Cerebellar nuclear complex (tissue), 1 donor: ENCODE results near the gene EXOC6B.

Experiments
- DNase-seq, 2 experiments: peaks; one replicate each; lab custom pipeline; 2025; lab: John Stamatoyannopoulos, UW

The EXOC6B gene

DNA sequence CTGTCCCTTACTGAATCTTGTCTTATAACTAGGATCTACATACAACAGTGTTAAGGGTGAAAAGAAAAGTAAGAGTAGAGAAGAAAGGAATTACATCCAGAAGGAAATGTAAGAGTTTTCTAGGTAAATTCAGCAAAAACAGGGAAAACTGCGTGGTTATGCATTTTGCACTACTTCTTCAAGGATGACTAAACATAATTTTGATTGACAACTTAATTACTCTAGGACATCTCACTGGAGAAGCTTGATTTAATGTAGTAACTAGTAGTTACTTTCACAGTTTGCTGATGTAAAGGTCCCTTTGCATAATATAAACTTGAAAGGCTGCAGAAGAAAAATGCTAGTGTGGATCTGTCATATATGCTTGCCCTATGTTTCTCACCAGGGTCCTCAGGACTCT lies 464.8 kb downstream of the EXOC6B start:
- no peak for DNase-seq

DNA sequence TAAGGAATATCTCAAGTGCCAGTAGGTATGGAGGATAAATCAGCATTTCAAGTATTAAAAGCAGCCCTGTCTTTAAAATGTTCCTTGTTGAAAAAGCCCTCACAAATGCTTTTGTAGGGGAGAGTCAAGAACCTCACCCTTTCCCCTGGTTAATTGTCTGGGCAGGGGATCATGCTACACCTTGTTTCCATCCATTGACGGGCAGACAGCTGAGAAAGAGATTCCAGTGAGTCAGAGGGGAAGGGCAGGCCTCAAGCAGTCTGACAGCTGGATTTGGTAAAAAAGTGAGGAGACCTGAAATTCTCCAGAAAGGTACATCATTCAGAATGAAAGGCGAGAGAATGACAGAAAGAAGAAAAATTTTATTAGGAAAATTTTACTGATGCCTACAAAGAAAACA lies 475.0 kb downstream of the EXOC6B start:
- DNase-seq, result no peak

DNA sequence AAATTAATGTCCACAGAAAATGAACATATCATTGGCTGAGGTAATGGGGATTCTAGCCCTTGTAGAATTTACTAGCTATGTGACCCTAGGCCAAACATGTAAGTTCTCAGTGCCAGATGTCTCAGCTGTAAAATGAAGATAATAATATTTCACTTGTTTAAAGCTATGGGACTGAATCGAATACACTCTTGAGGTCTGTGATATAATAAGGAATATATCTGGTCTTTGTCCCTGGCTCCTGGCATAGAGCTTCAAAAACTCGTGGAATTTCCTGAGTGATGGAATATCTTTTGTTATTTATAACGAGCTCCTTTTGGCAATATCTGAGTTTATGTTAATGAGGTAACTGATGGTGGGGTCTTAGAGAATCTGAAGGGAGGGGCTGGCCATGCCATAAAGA lies 476.8 kb downstream of the EXOC6B start:
- no peak for DNase-seq

DNA sequence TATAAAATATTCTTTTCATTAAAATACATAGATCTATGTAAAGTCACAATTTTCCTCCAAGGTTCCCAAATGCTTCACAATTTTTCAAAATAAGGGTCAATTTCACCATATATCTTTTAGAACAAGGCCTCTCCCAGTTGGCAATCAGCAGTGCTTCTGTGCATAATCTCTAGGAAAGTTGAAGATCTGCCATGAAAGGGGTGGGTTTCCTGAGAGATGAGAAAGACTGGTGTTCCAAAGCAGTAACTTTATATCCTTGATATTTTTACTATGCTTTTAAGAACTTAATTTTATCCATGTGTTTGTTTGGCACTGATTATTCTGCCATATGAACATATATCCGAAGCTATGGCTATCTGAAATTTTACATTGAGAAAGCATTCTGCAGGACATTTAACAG lies 478.8 kb downstream of the EXOC6B start:
- no peak for DNase-seq

DNA sequence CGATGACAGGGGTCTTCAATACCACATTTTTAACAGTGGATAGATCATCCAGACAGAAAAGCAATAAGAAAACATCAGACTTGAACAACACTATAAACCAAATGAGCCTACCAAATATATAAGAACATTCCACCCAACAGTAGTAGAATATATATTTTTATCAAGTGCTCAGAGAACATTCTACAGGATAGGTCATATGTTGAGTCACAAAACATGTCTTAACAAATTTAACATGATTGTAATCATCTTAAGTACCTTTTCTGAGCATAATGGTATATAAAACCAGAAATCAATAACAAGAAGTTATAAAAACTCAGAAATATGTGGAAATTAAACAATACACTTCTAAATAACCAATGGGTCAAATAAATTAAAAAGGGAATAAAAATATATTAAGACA lies 484.2 kb downstream of the EXOC6B start:
- DNase-seq, result no peak

DNA sequence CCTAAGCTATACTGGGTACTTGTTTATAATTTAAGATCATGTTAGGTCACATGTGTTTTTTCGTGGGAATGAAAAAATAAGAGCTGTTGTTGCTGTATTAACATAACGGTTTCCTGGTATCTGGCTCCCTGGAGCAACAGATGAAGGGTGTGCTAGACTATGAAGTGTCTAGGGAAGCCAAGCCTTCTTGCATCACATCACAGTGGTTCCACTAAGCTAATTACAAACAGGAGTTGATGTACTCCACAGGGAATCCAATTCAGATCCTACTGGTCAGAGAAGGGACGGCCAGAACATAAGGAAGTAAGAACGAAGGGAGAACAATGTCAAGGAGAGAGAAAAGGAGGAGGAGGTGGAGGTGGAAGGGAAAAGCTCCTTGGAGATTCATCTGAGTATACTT lies 485.2 kb downstream of the EXOC6B start:
- no peak for DNase-seq

DNA sequence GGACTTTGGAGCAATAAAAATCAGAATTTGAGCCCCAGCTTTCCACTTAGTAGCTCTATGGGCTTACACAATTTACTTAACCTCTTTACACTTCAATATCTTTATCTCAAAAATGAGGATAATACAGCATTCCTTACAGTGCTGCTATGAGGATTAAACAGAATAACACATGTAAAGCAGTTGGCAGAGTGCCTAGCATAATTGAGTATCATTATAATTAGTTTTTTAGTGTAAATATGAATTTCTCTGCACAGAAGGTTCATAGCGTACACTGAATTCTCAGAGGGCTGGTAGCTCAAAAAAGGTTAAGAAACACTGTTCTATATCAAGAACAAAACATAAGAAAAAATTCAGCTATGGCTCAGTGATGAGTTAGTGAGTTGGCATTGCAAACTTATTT lies 487.8 kb downstream of the EXOC6B start:
- DNase-seq, result no peak

DNA sequence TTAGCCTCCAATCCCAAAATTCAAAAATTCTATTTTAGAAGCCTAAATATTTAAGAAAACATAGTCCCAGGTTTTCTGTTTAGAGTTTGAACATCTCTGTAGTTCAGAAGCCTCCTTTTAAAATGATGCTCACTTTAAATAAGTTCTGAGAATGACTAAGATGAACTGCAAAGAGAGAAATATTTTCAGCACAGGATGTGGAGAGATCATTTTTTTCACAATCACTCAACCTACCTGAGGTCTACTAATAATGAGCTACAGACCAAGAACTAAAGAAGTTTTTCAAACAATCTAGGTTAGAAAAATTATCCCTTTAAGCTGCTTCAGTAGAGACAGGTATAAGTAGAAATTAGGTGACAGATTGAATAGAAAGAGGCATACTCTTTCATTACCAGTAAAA lies 493.1 kb downstream of the EXOC6B start:
- DNase-seq, result no peak

DNA sequence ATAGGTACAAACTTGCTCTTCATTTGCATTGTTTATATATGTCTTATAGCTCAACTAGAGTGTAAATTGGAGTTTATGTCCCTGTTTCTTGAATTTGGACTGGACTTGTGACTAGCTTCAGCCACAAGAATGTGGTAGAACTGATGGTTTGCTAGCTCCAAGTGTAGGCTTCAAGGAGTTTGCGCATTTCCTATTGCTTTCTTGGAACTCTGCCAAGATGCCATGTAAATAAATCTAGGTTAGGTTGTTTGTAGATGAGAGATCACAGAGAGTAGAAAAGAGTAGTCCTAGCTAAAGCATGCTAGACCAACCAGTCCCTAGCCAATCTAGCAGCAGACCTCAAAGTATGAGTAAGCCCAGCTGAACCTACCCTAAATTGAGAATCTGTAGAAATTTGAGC lies 495.2 kb downstream of the EXOC6B start:
- no peak for DNase-seq

DNA sequence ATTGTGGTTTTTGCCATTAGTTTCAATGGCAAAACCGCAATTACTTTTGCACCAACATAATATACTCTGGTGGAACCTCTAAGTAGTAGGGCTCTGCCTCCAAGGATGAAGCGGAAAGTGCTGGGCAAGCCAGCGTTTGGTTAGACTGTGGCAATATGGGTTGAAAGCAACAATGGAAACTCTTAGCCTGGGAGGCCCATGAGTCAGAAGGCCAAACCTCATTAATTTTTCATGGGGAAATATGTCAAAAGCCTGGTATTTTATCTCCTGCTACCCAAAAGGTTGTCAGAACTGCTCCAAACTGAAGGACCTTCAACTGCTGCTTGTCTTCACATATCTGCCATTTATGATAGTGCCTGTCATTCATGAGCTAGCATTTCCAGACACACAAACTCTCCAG lies 499.1 kb downstream of the EXOC6B start:
- no peak for DNase-seq

DNA sequence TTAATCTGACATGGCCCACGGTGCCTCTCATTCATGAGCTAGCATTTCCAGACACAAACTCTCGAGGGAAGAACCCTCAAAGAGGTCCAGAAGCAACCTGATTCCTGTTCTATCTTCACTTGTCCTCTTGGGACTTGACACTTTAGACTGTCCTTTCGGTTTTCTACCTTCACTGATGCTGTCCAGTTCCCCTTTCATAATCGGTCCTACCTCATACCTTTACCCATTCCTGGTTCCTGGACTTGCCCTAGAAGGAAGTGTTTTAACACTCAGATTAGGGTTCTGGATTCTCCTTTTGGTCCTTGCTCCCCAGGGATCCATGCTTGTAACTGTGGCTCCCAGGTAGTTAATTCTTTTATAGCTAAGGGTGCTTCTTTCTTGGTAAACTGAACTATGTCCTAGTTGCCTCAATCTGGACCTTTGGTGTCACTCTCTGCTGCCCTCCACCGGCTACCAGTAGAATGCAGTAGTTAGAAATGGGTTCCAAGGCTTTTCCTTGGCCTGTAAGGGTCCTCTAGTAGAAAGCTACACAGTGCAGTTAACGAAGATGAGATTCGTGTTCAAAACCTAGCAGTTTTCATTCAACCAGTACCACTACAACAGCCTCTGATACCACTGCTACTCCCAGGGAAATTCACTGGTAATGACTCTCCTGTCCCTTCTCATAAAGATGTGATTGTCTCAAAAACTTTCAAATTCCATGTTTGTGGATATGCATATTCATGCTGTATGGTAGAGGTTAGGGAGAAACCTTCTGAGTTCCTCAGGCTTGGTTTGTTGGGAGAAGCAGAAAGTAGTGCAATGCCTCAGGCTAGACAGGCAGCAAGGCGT lies 500.0 kb downstream of the EXOC6B start:
- no peak for DNase-seq

DNA sequence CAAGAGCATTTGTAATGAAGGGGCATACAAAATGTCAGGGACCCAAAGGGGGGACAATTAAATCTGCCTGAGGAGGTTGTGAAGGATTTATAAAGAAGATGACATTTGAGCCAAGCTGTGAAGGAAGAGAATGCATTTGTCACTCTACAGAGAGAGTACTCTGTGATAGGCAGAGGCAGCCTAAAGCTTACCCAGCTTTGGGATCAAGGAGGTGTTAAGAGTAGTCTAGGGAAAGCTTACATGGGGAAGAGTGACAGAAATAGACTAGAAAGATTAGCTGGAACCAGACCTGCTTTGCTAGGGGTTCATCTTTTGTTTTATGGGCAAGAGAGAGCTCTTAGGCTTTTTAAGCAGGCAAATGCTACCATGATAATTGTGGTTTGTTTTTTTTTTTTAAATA lies 509.1 kb downstream of the EXOC6B start:
- DNase-seq, result no peak

DNA sequence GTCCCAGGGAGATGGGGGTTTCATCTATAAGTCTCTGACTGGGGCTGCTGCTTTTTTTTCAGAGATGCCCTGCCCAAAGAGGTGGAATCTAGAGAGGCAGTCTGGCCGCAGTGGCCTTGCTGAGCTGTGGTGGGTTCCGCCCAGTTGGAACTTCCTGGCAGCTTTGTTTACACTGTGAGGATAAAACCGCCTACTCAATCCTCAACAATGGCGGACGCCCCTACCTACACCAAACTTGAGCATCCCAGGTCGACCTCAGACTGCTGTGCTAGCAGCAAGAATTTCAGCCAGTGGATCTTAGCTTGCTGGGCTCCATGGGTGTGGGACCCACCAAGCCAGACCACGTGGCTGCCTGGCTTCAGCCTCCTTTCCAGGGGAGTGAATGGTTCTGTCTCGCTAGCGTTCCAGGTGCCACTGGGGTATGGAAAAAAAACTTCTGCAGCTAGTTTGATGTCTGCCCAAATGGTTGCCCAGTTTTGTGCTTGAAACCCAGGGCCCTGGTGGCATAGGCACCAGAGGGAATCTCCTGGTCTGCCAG lies 525.6 kb downstream of the EXOC6B start:
- no peak for DNase-seq

DNA sequence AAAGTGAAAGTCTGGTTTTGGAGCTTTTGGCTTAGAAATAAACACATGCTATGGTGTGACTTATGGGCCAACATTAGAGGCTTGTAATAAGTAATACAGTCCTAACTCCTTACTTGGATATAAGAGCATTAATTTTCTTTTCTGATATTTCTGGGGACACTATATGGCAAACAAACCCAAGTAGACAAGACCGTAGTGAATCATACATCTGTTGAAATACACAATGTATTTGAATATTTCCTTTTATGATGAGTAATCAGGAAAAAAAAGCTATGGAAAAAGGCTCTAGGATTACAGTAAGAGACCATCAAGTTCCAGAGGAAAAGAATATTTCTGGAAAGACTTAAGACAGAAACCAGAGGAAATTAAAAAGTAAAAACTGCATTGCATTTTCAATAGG lies 532.2 kb downstream of the EXOC6B start:
- no peak for DNase-seq

DNA sequence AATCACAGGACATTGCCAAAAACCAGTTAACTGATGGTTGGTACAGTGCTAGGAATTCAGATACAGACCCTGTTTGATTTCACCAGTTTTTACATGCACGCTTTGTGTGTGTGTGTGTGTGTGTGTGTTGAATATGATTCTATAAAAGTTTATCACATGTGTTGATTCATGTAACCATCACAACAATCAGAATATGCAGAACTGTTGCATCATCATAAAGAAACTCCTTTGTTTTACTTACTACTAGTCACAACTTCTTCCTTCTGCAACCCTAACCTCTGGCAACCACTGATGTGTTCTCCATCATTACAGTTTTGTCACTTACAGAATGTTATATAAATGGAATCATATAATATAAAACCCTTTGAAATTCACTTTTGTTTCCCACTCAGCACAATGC lies 533.4 kb downstream of the EXOC6B start:
- no peak for DNase-seq

DNA sequence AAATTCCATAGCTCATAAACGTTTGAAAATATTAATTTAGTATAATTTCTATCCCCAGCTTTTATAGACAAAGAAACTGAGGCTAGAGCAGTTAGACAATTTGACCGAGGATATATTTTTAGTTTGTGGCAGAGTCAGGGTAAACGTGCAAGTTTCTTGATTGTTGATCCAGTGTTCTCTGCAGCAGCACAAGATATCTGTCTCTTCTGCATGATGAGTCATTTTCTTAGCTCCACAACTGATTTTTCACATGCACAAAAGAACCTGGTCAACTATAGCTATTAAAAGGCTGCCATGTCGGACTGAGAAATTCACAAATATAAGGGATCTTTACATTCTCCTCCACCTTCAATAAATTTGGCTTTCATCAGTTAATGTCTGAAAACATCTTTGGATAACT lies 534.8 kb downstream of the EXOC6B start:
- DNase-seq, result no peak

DNA sequence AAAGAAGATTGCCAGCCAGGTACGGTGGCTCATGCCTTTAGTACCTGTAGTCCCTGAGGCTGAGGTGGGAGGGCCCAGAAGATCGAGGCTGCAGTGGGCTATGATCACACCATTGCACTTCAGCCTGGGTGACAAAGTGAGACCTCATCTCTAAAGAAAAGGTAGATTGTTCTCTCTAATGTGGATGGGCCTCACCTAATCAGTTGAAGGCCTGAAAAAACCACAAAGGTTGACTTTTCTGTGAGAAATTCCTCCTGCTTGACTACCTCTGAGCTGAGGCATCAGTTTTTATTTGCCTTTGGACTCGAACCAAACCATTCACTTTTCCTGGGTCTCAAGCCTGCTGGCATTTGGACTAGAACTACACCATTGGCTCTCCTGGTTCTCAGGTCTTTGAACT lies 536.1 kb downstream of the EXOC6B start:
- no peak for DNase-seq

DNA sequence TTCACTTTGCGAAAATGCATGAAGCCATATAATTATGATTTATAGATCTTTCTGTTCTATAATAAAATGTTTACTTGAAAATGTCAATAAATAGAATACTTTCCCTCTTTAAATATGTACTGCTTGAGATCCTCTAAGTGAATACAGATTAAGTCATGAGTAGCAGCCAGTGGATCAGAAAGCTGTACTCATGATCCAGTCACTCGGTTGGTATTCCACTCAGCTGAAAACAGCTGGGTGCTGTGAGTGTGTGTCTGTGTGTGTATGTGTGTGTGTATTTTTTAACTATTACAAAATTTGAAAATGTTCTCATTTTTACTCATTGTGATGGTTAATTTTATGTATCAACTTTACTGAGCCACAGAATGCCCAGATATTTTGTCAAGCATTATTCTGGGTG lies 536.5 kb downstream of the EXOC6B start:
- no peak for DNase-seq

DNA sequence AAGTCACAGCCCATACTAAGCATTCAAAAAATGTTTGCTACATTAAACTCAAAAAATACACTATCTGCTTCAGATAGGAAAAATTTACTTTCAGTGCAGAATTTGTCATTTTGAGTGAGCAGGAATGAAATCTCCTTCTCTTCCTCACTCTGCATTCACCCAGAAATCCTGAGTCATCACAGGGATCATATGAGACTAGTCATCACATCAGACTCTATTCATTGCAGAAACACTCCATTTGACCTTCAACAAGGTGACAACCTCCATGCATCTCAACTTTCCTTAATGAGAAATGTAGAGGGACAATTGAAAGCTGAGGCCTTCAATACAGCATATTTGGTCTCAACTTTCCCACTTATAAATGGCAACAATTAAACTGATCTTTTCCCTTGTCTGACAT lies 547.8 kb downstream of the EXOC6B start:
- DNase-seq, result no peak

DNA sequence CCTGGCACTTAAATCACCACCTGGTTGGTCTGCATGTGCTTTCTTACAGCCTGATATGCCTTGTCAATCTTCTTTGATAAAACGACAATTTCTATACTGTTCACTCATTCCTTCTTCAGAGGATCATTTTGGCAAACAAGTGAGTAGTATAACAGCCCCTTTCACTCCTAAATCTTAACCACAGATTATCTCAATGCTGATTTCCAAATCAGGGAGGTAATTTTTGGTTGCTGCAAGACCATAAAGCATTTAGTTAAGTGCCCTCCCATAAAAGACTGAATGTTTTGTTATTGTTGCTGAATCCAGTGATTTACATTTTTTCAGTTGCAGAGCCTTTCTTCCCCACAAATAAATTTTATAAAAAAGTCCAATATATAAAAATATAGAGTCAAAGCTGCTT lies 549.0 kb downstream of the EXOC6B start:
- DNase-seq, result no peak

DNA sequence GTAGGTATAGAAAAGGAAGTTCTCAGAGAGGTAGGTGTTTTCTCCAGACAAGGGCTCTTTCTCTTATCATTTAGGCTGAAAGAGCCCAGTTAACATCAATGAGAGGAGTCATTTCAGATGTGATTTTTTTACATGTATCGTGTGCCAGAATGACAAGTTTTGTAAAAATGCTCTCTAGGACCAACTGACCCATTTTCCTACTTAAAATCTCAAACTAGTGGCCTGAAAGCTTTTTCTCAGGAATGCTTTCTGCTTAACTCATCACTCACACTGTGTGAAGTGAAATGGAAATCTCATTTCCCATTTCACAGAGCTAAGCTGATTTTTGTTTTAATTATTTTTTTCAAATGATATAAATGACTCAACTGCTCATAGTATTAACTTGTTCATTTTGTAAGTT lies 549.5 kb downstream of the EXOC6B start:
- DNase-seq, result no peak

DNA sequence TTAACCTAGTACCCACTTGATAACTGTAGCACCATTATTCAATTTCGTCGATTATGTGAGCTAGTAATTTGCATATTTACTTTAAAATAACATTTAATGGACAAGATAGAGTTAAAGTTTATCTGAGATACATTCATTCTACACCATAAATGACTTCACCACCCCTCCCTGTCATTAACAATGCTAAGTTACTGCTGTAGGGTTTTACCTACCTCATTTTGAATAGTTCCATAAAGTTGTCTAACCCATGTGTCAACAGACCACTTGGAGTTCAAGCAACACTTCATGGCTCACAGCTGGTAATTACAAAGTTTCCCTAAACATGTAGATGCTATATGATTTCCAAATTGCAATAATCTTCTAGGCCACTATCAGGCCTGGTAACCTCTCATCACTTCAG lies 550.7 kb downstream of the EXOC6B start:
- no peak for DNase-seq

DNA sequence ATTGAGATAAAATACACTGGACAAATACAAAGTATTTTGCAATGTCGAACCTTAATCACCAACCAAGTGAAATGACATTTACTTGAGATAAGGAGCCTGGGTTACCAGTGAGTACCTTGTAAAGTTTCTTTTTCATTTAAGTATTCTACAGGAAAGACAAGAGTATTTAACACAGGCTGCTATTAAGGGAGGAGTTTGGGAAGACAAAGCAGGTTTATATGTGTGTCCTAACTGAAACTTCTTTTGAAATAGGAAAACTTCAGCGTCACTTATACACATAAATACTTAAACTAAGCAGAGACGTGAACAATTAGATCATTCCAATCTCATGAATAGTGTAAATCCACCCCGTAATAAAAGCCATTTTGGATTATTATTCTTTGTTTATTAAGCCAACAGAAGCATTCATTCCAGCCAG lies 551.4 kb downstream of the EXOC6B start:
- DNase-seq, result no peak

DNA sequence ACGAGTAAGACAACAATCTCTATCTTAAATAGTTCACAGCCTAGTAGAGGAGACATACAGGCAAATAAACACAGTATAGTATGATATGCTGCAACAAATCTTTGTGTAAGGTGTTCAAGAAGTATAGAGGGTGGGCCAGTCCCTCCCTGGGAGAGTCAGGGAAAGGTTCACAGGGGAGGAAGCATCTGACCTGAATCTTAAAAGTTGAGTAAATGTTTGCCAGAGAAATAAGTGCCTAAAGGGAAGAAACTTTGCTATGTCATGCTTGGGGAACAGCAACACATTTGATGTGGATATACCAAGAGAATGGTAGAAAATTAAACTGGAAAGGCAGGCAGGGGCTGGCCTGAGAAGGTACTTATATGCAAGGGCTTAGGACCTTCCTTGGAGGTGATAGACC lies 552.4 kb downstream of the EXOC6B start:
- DNase-seq, result no peak
